HepG2 (cell line): ENCODE data around the gene VRK3. TPM values are rescaled to one million over a fixed set of nuclear protein-coding genes. Genes with fewer than 3 reads are reported as not detected.
A peak's percentile ranks its signal among the peaks of the same experiment; 100 is the strongest.

ENCODE experiments used
- BHLHE40 ChIP-seq: IDR thresholded peaks from 2 replicates; pipeline ENCODE4 v1.6.1; 2011; ENCODE audit warnings: low read length, improper control_type of control experiment
- GTF2F1 ChIP-seq: fragments of 150-350 bp; IDR thresholded peaks from 2 replicates; pipeline ENCODE4 v1.6.1; 2014; ENCODE audit warnings: low read length
- HDAC1 ChIP-seq: sonication (generic); formaldehyde crosslinking; IDR thresholded peaks from 2 replicates; pipeline ENCODE4 v1.5.1; 2020; ENCODE audit warnings: mild to moderate bottlenecking, missing genetic modification reagents
- IRX3 ChIP-seq: sonication (generic); formaldehyde crosslinking; IDR thresholded peaks from 2 replicates; pipeline ENCODE4 v1.8.1; 2023; ENCODE audit warnings: mild to moderate bottlenecking, low read depth, missing genetic modification reagents, borderline replicate concordance
- MEIS2 ChIP-seq: sonication (generic); formaldehyde crosslinking; IDR thresholded peaks from 2 replicates; pipeline ENCODE4 v1.9.0; 2021; ENCODE audit warnings: mild to moderate bottlenecking, missing genetic modification reagents
- NFATC3 ChIP-seq: sonication (generic); formaldehyde crosslinking; IDR thresholded peaks from 2 replicates; pipeline ENCODE4 v1.5.1; 2020; ENCODE audit warnings: mild to moderate bottlenecking, missing genetic modification reagents
- SALL1 ChIP-seq: sonication (generic); formaldehyde crosslinking; IDR thresholded peaks from 2 replicates; pipeline ENCODE4 v1.8.0; 2022; ENCODE audit warnings: mild to moderate bottlenecking, missing genetic modification reagents
- TBX2 ChIP-seq: sonication (generic); formaldehyde crosslinking; IDR thresholded peaks from 2 replicates; pipeline ENCODE4 v1.5.0; 2020; ENCODE audit warnings: missing genetic modification reagents, mild to moderate bottlenecking, borderline replicate concordance
- TSC22D2 ChIP-seq: sonication (generic); formaldehyde crosslinking; IDR thresholded peaks from 2 replicates; pipeline ENCODE4 v1.5.1; 2020; ENCODE audit warnings: missing genetic modification reagents, mild to moderate bottlenecking, borderline replicate concordance
- ZNF570 ChIP-seq: sonication (generic); formaldehyde crosslinking; IDR thresholded peaks from 2 replicates; pipeline ENCODE4 v1.4.0; 2020; ENCODE audit warnings: mild to moderate bottlenecking, missing genetic modification reagents, borderline replicate concordance
- ZNF792 ChIP-seq: IDR thresholded peaks from 2 replicates; pipeline ENCODE4 v1.6.1; 2016
- polyA plus RNA-seq, 8 experiments: library from polyadenylated mRNA; depleted of rRNA in 3 of 8; stranded (reverse) in 7 of 8; unstranded in 1 of 8; fragments of >200 nt; fragmentation: Illumina TruSeq in 4 of 8; extraction: Trizol in 4 of 8; gene quantifications; 2 replicates each; pipeline versions ENCODE4 v1.2.1 to v1.2.3, GENCODE V29; 2011 to 2016; ENCODE audit warnings: low read depth in 4 of 8, missing spikeins in 1 of 8, mixed read lengths in 1 of 8; ENCODE audit not compliant: insufficient read depth in 1 of 8
- total RNA-seq, 5 experiments: library from RNA; depleted of rRNA; stranded (reverse); fragments of >200 nt; fragmentation: Illumina TruSeq; extraction: Trizol; gene quantifications; 2 replicates each; pipeline ENCODE4 v1.2.3, GENCODE V29; 2016; ENCODE audit warnings: low read depth in 1 of 5
- TF ChIP-seq, protein P1 (sequence below): sonication (generic); formaldehyde crosslinking; IDR thresholded peaks from 2 replicates; pipeline ENCODE4 v1.4.0; 2020; ENCODE audit warnings: mild to moderate bottlenecking, low read depth, missing genetic modification reagents
- TF ChIP-seq, protein P2 (sequence below): sonication (generic); formaldehyde crosslinking; IDR thresholded peaks from 2 replicates; pipeline ENCODE4 v1.4.0; 2020; ENCODE audit warnings: mild to moderate bottlenecking, missing genetic modification reagents
- TF ChIP-seq, protein P3 (sequence below): sonication (generic); formaldehyde crosslinking; IDR thresholded peaks from 2 replicates; pipeline ENCODE4 v1.4.0; 2020; ENCODE audit warnings: missing genetic modification reagents, low read depth, mild to moderate bottlenecking, borderline replicate concordance
- TF ChIP-seq, protein P4 (sequence below): sonication (generic); IDR thresholded peaks from 2 replicates; pipeline ENCODE4 v1.6.1; 2016; ENCODE audit warnings: low read depth, borderline replicate concordance
- TF ChIP-seq, protein P5 (sequence below): IDR thresholded peaks from 2 replicates; pipeline ENCODE4 v1.6.1; 2016; ENCODE audit warnings: mild to moderate bottlenecking, missing biosample characterization, missing genetic modification reagents
- TF ChIP-seq, protein P6 (sequence below): sonication (generic); formaldehyde crosslinking; IDR thresholded peaks from 2 replicates; pipeline ENCODE4 v1.4.0; 2020; ENCODE audit warnings: missing genetic modification reagents, borderline replicate concordance
- TF ChIP-seq, protein P7 (sequence below): sonication (generic); formaldehyde crosslinking; IDR thresholded peaks from 2 replicates; pipeline ENCODE4 v1.4.0; 2020; ENCODE audit warnings: mild to moderate bottlenecking, missing genetic modification reagents

Gene VRK3
- total and polyA plus RNA-seq, 2 of the 13 experiments (the other 11 are each of a cell fraction or from before 2014, with no cell fraction given): 23.8 to 28.3 TPM

DNA sequence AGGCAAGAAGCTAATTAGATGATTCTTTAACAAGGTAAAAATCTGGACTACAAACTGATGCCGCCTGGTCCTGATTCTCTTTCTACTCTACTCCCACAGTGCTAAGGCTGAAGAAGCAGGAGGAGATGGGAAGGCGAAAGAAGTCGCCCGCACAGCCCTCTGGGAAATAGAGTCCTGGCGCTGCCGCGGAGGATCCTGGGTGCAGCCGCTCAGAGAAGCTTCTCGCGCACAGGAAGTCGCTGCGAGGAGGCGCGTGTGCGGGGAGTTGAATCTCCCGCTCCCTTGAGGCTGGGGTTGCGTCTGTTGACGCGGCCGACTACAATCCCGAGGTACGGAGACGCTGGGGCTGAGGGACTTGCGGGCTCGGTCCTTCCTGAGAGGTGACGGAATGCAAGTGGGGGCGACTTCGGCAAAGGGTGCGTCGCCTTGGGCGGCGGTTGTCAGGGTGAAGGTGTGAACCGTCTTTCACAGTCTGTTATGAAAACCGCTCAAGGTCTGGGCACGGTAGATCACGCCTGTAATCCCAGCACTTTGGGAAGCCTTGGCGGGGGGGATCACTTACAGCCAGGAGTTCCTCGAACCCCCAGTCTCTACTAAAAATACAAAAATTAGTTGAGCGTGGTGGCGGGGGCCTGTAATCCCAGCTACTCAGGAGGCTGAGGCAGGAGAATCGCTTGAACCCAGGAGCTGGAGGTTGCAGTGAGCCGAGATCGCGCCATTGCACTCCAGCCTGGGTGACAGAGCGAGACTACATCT lies 800 bp upstream of the VRK3 start, which contains the start of gene ZNF473 (continued):
- TF ChIP-seq, protein P1, sequence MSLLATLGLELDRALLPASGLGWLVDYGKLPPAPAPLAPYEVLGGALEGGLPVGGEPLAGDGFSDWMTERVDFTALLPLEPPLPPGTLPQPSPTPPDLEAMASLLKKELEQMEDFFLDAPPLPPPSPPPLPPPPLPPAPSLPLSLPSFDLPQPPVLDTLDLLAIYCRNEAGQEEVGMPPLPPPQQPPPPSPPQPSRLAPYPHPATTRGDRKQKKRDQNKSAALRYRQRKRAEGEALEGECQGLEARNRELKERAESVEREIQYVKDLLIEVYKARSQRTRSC (CRISPR knock-in tag): peak; percentile 95; the same call in 1 of the 2 replicates
- TF ChIP-seq TSC22D2 (CRISPR knock-in tag) (peak; percentile 98), ZNF570 (CRISPR knock-in tag) (peak; percentile 81; the same call in 1 of the 2 replicates), GTF2F1 (no peak), NFATC3 (CRISPR knock-in tag) (no peak; the same call in 1 of the 2 replicates), MEIS2 (peak; percentile 97; the same call in 1 of the 2 replicates), HDAC1 (CRISPR knock-in tag) (peak; percentile 89; the same call in 1 of the 2 replicates), BHLHE40 (peak; percentile 46; the same call in 1 of the 2 replicates), SALL1 (peak; percentile 94), IRX3 (CRISPR knock-in tag) (peak; percentile 99), ZNF792 (peak; percentile 99), TBX2 (CRISPR knock-in tag) (peak; percentile 96)
- TF ChIP-seq, protein P2, sequence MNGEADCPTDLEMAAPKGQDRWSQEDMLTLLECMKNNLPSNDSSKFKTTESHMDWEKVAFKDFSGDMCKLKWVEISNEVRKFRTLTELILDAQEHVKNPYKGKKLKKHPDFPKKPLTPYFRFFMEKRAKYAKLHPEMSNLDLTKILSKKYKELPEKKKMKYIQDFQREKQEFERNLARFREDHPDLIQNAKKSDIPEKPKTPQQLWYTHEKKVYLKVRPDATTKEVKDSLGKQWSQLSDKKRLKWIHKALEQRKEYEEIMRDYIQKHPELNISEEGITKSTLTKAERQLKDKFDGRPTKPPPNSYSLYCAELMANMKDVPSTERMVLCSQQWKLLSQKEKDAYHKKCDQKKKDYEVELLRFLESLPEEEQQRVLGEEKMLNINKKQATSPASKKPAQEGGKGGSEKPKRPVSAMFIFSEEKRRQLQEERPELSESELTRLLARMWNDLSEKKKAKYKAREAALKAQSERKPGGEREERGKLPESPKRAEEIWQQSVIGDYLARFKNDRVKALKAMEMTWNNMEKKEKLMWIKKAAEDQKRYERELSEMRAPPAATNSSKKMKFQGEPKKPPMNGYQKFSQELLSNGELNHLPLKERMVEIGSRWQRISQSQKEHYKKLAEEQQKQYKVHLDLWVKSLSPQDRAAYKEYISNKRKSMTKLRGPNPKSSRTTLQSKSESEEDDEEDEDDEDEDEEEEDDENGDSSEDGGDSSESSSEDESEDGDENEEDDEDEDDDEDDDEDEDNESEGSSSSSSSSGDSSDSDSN: peak; percentile 69; the same call in 1 of the 2 replicates
- TF ChIP-seq, protein P3, sequence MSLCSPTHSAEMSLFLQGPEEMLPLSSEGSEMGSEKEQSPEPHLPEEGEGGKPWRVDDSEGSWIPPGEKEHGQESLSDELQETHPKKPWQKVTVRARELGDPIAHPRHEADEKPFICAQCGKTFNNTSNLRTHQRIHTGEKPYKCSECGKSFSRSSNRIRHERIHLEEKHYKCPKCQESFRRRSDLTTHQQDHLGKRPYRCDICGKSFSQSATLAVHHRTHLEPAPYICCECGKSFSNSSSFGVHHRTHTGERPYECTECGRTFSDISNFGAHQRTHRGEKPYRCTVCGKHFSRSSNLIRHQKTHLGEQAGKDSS (CRISPR knock-in tag): peak; percentile 93; the same call in 1 of the 2 replicates
- TF ChIP-seq, protein P4, sequence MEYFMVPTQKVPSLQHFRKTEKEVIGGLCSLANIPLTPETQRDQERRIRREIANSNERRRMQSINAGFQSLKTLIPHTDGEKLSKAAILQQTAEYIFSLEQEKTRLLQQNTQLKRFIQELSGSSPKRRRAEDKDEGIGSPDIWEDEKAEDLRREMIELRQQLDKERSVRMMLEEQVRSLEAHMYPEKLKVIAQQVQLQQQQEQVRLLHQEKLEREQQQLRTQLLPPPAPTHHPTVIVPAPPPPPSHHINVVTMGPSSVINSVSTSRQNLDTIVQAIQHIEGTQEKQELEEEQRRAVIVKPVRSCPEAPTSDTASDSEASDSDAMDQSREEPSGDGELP: peak; percentile 29; the same call in 1 of the 2 replicates
- TF ChIP-seq, protein P5, sequence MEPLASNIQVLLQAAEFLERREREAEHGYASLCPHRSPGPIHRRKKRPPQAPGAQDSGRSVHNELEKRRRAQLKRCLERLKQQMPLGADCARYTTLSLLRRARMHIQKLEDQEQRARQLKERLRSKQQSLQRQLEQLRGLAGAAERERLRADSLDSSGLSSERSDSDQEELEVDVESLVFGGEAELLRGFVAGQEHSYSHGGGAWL (CRISPR knock-in tag): peak; percentile 98
- TF ChIP-seq, protein P6, sequence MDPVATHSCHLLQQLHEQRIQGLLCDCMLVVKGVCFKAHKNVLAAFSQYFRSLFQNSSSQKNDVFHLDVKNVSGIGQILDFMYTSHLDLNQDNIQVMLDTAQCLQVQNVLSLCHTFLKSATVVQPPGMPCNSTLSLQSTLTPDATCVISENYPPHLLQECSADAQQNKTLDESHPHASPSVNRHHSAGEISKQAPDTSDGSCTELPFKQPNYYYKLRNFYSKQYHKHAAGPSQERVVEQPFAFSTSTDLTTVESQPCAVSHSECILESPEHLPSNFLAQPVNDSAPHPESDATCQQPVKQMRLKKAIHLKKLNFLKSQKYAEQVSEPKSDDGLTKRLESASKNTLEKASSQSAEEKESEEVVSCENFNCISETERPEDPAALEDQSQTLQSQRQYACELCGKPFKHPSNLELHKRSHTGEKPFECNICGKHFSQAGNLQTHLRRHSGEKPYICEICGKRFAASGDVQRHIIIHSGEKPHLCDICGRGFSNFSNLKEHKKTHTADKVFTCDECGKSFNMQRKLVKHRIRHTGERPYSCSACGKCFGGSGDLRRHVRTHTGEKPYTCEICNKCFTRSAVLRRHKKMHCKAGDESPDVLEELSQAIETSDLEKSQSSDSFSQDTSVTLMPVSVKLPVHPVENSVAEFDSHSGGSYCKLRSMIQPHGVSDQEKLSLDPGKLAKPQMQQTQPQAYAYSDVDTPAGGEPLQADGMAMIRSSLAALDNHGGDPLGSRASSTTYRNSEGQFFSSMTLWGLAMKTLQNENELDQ: no peak
- TF ChIP-seq, protein P7, sequence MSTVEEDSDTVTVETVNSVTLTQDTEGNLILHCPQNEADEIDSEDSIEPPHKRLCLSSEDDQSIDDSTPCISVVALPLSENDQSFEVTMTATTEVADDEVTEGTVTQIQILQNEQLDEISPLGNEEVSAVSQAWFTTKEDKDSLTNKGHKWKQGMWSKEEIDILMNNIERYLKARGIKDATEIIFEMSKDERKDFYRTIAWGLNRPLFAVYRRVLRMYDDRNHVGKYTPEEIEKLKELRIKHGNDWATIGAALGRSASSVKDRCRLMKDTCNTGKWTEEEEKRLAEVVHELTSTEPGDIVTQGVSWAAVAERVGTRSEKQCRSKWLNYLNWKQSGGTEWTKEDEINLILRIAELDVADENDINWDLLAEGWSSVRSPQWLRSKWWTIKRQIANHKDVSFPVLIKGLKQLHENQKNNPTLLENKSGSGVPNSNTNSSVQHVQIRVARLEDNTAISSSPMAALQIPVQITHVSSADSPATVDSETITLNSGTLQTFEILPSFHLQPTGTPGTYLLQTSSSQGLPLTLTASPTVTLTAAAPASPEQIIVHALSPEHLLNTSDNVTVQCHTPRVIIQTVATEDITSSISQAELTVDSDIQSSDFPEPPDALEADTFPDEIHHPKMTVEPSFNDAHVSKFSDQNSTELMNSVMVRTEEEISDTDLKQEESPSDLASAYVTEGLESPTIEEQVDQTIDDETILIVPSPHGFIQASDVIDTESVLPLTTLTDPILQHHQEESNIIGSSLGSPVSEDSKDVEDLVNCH (CRISPR knock-in tag): 0 out of 2 replicates have a peak, but pooled peaks have one; percentile 86
